Stimulated activated CD4-positive, alpha-beta T cell treated with anti-CD3 and anti-CD28 coated beads, Interleukin-4, amount 100 ng/mL, for 48 hours (primary cell): ENCODE data around the gene MIER3.
A peak's percentile ranks its signal among the peaks of the same experiment; 100 is the strongest.

Source experiments
- DNase-seq, 2 donors: peaks; one replicate each; pipeline ENCODE4 v3.0.0-alpha.2; 2020; ENCODE audit warnings: low read depth in 2 of 2

The MIER3 gene

GRCh38 chr5:56959326-56959725 is 7.4 kb upstream of the MIER3 start:
- DNase-seq: no peak

- no peak for DNase-seq
Measured at GRCh38 chr5:56958595-56958994, 6.7 kb upstream of the MIER3 start.

- DNase-seq: no peak
Measured at GRCh38 chr5:56954262-56954661, 2.3 kb upstream of the MIER3 start.

GRCh38 chr5:56951126-56951945 is 587 bp downstream of the MIER3 start:
- DNase-seq: peak; percentile 7 to 10

- peak; percentile 42 to 52 for DNase-seq
Measured at GRCh38 chr5:56950626-56951125, 1.2 kb downstream of the MIER3 start.

GRCh38 chr5:56947052-56947451 is 4.9 kb downstream of the MIER3 start:
- DNase-seq: no peak

- no peak for DNase-seq
Measured at GRCh38 chr5:56941981-56942380, 9.9 kb downstream of the MIER3 start.

- DNase-seq: no peak
Measured at GRCh38 chr5:56938858-56939257, 13.1 kb downstream of the MIER3 start.

- no peak for DNase-seq
Measured at GRCh38 chr5:56934325-56934724, 17.6 kb downstream of the MIER3 start.

- DNase-seq: no peak
Measured at GRCh38 chr5:56922922-56923321, 29.0 kb downstream of the MIER3 start.

GRCh38 chr5:56919942-56920662 is 31.8 kb downstream of the MIER3 start:
- DNase-seq: no peak

- no peak for DNase-seq
Measured at GRCh38 chr5:56918054-56918453, 33.9 kb downstream of the MIER3 start.

GRCh38 chr5:56917534-56917933 is 34.4 kb downstream of the MIER3 start:
- DNase-seq: no peak

GRCh38 chr5:56914678-56915077 is 37.2 kb downstream of the MIER3 start:
- DNase-seq: no peak

- DNase-seq: no peak
Measured at GRCh38 chr5:56913766-56914165, 38.2 kb downstream of the MIER3 start.

- DNase-seq: peak in 1 of 2 donors; percentile 27
Measured at GRCh38 chr5:56910210-56910965, 41.5 kb downstream of the MIER3 start.

GRCh38 chr5:56909294-56910209 is 42.4 kb downstream of the MIER3 start, which contains the start of gene SETD9:
TSS of gene SETD9 (plus strand) at chr5:56909596. CDS start at chr5:56909646, 50 bp downstream.
- peak; percentile 89 to 94 for DNase-seq

GRCh38 chr5:56908942-56909293 is 43.0 kb downstream of the MIER3 start:
- DNase-seq: peak; percentile 25 to 28

- no peak for DNase-seq
Measured at GRCh38 chr5:56900858-56901578, 50.9 kb downstream of the MIER3 start.

- DNase-seq: no peak
Measured at GRCh38 chr5:56900395-56900794, 51.5 kb downstream of the MIER3 start.
